GM19397 (cell line): ENCODE measurements around the gene MUC16.

Experiments used
- ATAC-seq: cut with Tn5 transposase; IDR thresholded peaks from one replicate; pipeline ENCODE4 v1.9.1; 2021; ENCODE audit warnings: mild to moderate bottlenecking, moderate library complexity; ENCODE audit not compliant: unreplicated experiment

The MUC16 gene

DNA sequence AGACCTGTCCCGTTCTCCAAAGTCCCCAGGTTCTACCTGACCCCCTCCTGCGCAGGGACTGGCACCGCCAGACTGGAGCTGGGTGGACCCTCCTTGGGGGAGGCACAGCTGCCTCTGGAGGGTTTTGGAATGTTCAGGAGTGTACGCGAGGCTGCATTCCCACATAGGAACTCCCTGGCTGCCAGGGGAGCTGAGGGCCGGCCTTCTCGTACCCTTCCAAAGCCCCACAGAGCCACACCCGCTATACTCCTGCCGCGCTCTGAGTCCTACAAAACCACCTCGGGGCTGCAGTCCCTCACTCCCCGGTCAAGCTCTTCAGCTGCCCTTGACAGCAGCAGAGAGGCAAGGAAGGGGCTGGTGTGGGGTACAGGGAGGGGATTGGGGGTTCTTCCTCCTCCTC lies 484 bp upstream of the MUC16 start:
- ATAC-seq, result no peak

- ATAC-seq, result no peak
Observed at GRCh38 chr19:9009431-9009830, 778 bp downstream of the MUC16 start.

DNA sequence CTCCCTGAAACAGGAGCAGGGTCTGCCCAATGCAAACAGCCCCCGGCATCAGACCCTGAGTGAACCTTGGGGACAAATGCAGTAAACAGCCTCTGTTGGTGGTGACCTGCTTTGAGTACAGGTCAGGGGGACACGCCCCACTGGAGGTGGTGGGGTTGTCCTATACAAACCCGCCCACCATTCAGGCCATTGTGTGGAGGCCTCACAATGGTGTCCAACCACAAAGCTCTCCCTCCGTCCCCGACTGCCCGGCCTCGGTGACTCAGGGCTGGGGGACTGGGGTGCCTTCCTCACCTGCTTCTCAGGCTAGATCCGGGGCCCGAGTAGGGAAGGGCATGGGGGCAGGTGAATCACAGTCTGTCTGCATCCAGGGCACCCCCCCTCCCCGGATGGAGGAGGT lies 1.5 kb downstream of the MUC16 start:
- ATAC-seq, result no peak

DNA sequence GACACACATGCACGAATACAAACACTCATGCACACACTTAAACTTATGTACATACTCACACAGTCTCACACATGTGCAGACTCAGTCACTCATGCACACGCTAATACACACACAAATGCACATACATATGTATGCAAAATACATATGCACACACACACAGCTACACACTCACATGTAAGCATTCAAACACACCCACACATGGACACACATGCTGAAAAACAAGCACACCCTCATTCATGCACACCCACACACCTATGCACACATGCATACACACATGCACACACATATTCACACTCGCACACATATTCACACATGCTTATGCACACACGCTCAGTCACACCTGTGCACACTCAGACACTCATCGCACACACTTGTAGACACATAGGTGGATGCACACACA lies 9.3 kb downstream of the MUC16 start:
- no peak for ATAC-seq

DNA sequence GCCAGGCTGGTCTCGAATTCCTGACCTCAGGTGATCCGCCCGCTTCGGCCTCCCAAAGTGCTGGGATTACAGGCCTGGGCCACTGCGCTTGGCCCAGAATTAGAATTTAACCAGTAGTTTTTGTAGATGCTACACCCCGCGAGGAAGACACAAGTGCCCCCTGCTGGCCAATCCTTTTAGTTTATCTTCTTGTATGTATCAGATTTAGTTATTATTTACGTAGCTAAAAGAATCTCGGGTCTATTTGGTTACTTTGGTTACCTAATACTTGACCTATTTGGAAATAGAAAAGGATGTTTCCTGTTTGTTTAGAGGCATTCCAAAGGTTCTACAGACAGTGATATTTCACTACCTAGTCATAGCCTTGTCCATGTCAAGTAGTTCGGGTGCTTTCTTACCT lies 22.0 kb downstream of the MUC16 start:
- no peak for ATAC-seq

GRCh38 chr19:8986296-8986695 lies 23.9 kb downstream of the MUC16 start:
- ATAC-seq, result no peak

DNA sequence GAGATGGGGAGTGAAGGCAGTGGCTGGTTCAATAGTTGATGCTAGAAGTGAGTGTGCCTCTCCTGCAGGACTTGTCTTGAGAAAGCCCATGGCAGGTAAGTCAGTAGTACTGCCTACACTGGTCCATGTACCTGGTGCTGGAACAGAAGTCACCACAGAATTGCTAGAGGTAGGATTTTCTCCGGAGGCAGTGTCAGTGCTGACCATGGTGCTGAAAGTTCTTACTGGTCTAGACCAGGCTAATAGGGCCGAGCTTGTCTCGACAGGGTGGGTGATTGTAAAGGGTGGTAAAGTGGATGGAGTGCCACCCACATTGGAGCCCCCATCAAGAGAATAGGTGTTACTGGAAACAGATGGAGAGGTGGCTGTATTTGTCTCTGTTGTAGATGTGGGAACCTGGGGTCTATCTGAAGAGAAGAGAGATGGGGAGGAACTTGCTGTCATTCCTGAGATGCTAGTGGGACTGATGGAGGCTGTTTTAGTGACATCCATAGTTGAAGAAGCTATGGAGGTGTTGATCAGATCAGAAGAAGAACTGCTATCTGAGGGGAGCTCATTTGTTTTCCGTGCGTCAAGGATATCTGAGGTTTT lies 36.6 kb downstream of the MUC16 start:
- no peak for ATAC-seq

GRCh38 chr19:8965887-8966286 lies 44.3 kb downstream of the MUC16 start:
- ATAC-seq, result no peak
